CD14-positive monocyte (primary cell): ENCODE results near the gene RPE. TPM values are rescaled to one million over a fixed set of nuclear protein-coding genes. Genes with fewer than 3 reads are reported as not detected.

Experiments used
- DNase-seq, 3 donors: peaks; one replicate each; pipeline ENCODE4 v3.0.0-alpha.2; 2011 to 2022
- H2AFZ ChIP-seq: 2 replicates; pipeline ENCODE4 v1.6.0; 2012; ENCODE audit warnings: mild to moderate bottlenecking, low read depth, low read length, inconsistent platforms; ENCODE audit not compliant: insufficient read depth, poor library complexity, severe bottlenecking
- H3K27ac ChIP-seq, 2 donors: 1 replicate in 1 of 2; 2 replicates in 1 of 2; pipeline ENCODE4 v1.5.1; 2012 to 2013; ENCODE audit warnings: low read length in 2 of 2, control low read depth in 1 of 2, inconsistent platforms in 1 of 2, low read depth in 1 of 2, mild to moderate bottlenecking in 1 of 2
- H3K27me3 ChIP-seq, 2 donors: one replicate each; pipeline versions ENCODE4 v1.6.0 to v1.6.1; 2011 to 2013; ENCODE audit warnings: low read length in 2 of 2; ENCODE audit not compliant: control insufficient read depth in 2 of 2, insufficient read depth in 2 of 2
- H3K36me3 ChIP-seq, 2 donors: replicated peaks in 1 of 2; 1 replicate in 1 of 2; 2 replicates in 1 of 2; pipeline versions ENCODE4 v1.5.1 to v1.6.1; 2012 to 2013; ENCODE audit warnings: low read length in 2 of 2, control low read depth in 1 of 2, inconsistent platforms in 1 of 2, mild to moderate bottlenecking in 1 of 2; ENCODE audit not compliant: insufficient read depth in 2 of 2, control insufficient read depth in 1 of 2
- H3K4me1 ChIP-seq, 2 donors: 1 replicate in 1 of 2; 2 replicates in 1 of 2; pipeline versions ENCODE4 v1.5.1 to v1.6.1; 2012 to 2013; ENCODE audit warnings: low read length in 2 of 2, control low read depth in 1 of 2, inconsistent platforms in 1 of 2, mild to moderate bottlenecking in 1 of 2, moderate library complexity in 1 of 2; ENCODE audit not compliant: insufficient read depth in 2 of 2, control insufficient read depth in 1 of 2
- H3K4me2 ChIP-seq: replicated peaks from 2 replicates; pipeline ENCODE3; 2012; ENCODE audit warnings: low read length, moderate library complexity, mild to moderate bottlenecking; ENCODE audit not compliant: poor library complexity, severe bottlenecking; ENCODE audit errors: extremely low read depth
- H3K4me3 ChIP-seq, 3 experiments: fragments of 200-600 bp in 1 of 3; sonication (generic) in 1 of 3; replicated peaks in 1 of 3; 1 replicate in 2 of 3; 2 replicates in 1 of 3; pipeline ENCODE4 v1.5.1; 2011 to 2013; ENCODE audit warnings: low read length in 3 of 3, mild to moderate bottlenecking in 3 of 3, control low read depth in 2 of 3, low read depth in 2 of 3, inconsistent platforms in 1 of 3, moderate library complexity in 1 of 3
- H3K79me2 ChIP-seq: 2 replicates; pipeline ENCODE4 v1.6.0; 2012; ENCODE audit warnings: mild to moderate bottlenecking, control low read depth, inconsistent platforms, low read length, moderate library complexity; ENCODE audit not compliant: insufficient read depth
- H3K9ac ChIP-seq: 2 replicates; pipeline ENCODE4 v1.6.0; 2017; ENCODE audit warnings: low read length, mild to moderate bottlenecking; ENCODE audit not compliant: insufficient read depth, poor library complexity, severe bottlenecking
- H3K9me3 ChIP-seq, 2 donors: replicated peaks in 1 of 2; 1 replicate in 1 of 2; 2 replicates in 1 of 2; pipeline versions ENCODE4 v1.5.1 to v1.6.1; 2012 to 2013; ENCODE audit warnings: low read length in 2 of 2, control low read depth in 1 of 2; ENCODE audit not compliant: control insufficient read depth in 1 of 2, insufficient read depth in 1 of 2
- H4K20me1 ChIP-seq: 2 replicates; pipeline ENCODE4 v1.6.0; 2012; ENCODE audit warnings: mild to moderate bottlenecking, low read length, control low read depth, moderate library complexity; ENCODE audit not compliant: insufficient read depth
- H3K27ac Mint-ChIP-seq, 7 donors: one replicate each; pipeline ENCODE4 v1.8.0; 2020; ENCODE audit warnings: mild to moderate bottlenecking in 7 of 7, mixed read lengths in 7 of 7, moderate library complexity in 6 of 7, inconsistent platforms in 2 of 7
- H3K27me3 Mint-ChIP-seq, 3 donors: one replicate each; pipeline ENCODE4 v1.8.0; 2021 to 2022; ENCODE audit warnings: low read depth in 3 of 3, mild to moderate bottlenecking in 3 of 3, mixed read lengths in 3 of 3, moderate library complexity in 3 of 3, inconsistent platforms in 1 of 3
- H3K36me3 Mint-ChIP-seq, 2 donors: one replicate each; pipeline ENCODE4 v1.8.0; 2020; ENCODE audit warnings: mixed read lengths in 2 of 2, inconsistent platforms in 1 of 2, mild to moderate bottlenecking in 1 of 2
- H3K4me1 Mint-ChIP-seq: one replicate; pipeline ENCODE4 v1.8.0; 2020; ENCODE audit warnings: mild to moderate bottlenecking, mixed read lengths
- H3K4me3 Mint-ChIP-seq, 2 donors: one replicate each; pipeline ENCODE4 v1.8.0; 2020; ENCODE audit warnings: mild to moderate bottlenecking in 2 of 2, mixed read lengths in 2 of 2, moderate library complexity in 1 of 2
- H3K9me3 Mint-ChIP-seq, 7 donors: one replicate each; pipeline ENCODE4 v1.8.0; 2020 to 2022; ENCODE audit warnings: mixed read lengths in 7 of 7, mild to moderate bottlenecking in 6 of 7, moderate library complexity in 6 of 7, inconsistent platforms in 2 of 7
- WGBS: methylation state at CpG from one replicate; pipeline ENCODE4 v1.1.5; 2013; ENCODE audit warnings: missing lambda C conversion rate; ENCODE audit not compliant: insufficient coverage; 5-methylcytosine and 5-hydroxymethylcytosine counted together
- intact Hi-C, 2 donors: fragments of 100-400 bp; cut with micrococcal nuclease; formaldehyde crosslinking; loops; one replicate each; pipeline versions ENCODE4 v1.15.0 to v1.15.1; 2023
- polyA plus RNA-seq, 3 donors: library from polyadenylated mRNA; depleted of rRNA in 1 of 3; unstranded in 2 of 3; stranded (reverse) in 1 of 3; fragments of 300-500 nt in 2 of 3; fragments of >200 nt in 1 of 3; fragmentation: Illumina TruSeq in 2 of 3; gene quantifications; 1 replicate in 2 of 3; 2 replicates in 1 of 3; pipeline ENCODE4 v1.2.3, GENCODE V29; 2012 to 2021
- TF ChIP-seq, protein P1 (sequence below): fragments of 200-600 bp; IDR thresholded peaks from one replicate; pipeline ENCODE4 v1.8.0; 2022; ENCODE audit warnings: antibody characterized with exemption, mild to moderate bottlenecking

Gene RPE
- polyA plus RNA-seq, 3 donors, result 32.3 to 38.1 (median 33.8) TPM

DNA sequence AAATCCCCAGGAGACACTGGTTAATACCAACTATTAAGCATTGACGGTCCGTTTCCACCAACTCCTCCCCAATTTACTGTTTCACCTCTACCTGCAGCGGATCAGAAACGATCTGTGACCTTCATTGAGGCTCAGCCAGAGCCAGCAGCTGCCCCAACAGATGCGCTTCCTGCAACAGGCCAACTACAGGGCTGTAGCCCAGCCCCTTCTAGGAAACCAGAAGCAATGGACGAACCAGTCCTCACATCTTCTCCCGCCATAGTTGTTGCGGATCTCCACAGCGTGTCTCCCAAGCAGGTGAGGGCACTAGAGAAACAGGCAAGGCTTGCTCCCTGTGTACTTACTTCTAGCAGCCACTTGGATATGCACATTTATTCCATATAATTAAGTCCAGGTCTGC, 8.5 kb upstream of the RPE start:
- no peaks in the 10 kb centered on the region for H3K36me3 Mint-ChIP-seq
- TF ChIP-seq, protein P1, sequence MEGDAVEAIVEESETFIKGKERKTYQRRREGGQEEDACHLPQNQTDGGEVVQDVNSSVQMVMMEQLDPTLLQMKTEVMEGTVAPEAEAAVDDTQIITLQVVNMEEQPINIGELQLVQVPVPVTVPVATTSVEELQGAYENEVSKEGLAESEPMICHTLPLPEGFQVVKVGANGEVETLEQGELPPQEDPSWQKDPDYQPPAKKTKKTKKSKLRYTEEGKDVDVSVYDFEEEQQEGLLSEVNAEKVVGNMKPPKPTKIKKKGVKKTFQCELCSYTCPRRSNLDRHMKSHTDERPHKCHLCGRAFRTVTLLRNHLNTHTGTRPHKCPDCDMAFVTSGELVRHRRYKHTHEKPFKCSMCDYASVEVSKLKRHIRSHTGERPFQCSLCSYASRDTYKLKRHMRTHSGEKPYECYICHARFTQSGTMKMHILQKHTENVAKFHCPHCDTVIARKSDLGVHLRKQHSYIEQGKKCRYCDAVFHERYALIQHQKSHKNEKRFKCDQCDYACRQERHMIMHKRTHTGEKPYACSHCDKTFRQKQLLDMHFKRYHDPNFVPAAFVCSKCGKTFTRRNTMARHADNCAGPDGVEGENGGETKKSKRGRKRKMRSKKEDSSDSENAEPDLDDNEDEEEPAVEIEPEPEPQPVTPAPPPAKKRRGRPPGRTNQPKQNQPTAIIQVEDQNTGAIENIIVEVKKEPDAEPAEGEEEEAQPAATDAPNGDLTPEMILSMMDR, result no peak
- intact Hi-C loops, result no loop called here
- H3K4me3 Mint-ChIP-seq, result no peak overlapping the region
- Histone ChIP-seq H3K4me3 (no peak overlapping the region), H3K9me3 (no peaks in the 10 kb centered on the region), H3K27me3 (no peaks in the 10 kb centered on the region), H2AFZ (no peak overlapping the region), H4K20me1 (no peaks in the 10 kb centered on the region), H3K27ac (no peak overlapping the region), H3K4me1 (no peaks in the 10 kb centered on the region), H3K79me2 (no peaks in the 10 kb centered on the region), H3K36me3 (no peaks in the 10 kb centered on the region), H3K9ac (no peak overlapping the region), H3K4me2 (no peak overlapping the region)
- no peaks in the 10 kb centered on the region for H3K27me3 Mint-ChIP-seq
- H3K27ac Mint-ChIP-seq, result no peak overlapping the region
- no peaks in the 10 kb centered on the region for H3K4me1 Mint-ChIP-seq
- no peaks in the 10 kb centered on the region for H3K9me3 Mint-ChIP-seq
- DNase-seq, result no peak
- 95% methylated on average over 9 of the region's 9 CpGs for WGBS

DNA sequence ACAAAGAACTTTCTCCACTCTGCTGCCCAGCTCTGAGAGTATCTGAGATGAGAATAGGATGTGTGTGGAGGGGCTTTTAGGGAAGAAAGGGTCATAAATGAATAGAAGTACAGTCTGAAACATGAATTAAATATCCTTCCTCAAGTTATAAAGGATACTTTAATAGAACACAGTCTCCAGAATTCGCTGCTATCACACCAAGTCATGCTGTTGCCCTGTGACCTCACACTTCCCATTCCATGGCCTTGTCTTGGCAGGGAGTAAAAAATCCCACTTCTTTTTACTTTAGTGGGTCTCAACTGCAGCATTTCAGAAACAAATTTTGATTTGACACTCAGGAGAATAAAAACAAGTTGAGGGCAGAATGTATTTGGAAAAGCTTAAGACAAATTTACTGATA, 3.8 kb upstream of the RPE start:
- H2AFZ ChIP-seq, result peak overlapping the region; percentile 4
- no peak overlapping the region for H3K27ac ChIP-seq
- H3K4me1 Mint-ChIP-seq, result peaks cover 15% of the 10 kb centered on the region
- H3K4me3 ChIP-seq, result no peak overlapping the region
- H3K9me3 ChIP-seq, result no peaks in the 10 kb centered on the region
- WGBS, result no CpG with 5 or more reads among the region's 1 CpG
- H3K9me3 Mint-ChIP-seq, result peaks cover 0 to 3% (median 0%) of the 10 kb centered on the region in 7 donors
- no peak for DNase-seq
- H3K4me1 ChIP-seq, result peaks cover 15 to 17% of the 10 kb centered on the region in 2 donors
- H4K20me1 ChIP-seq, result peaks cover under 1% of the 10 kb centered on the region
- no peak overlapping the region for H3K27ac Mint-ChIP-seq
- H3K36me3 ChIP-seq, result no peaks in the 10 kb centered on the region
- H3K27me3 ChIP-seq, result no peaks in the 10 kb centered on the region
- no peaks in the 10 kb centered on the region for H3K36me3 Mint-ChIP-seq
- peaks cover 0 to 1% (median 0%) of the 10 kb centered on the region in 3 donors for H3K27me3 Mint-ChIP-seq
- TF ChIP-seq, protein P1, result no peak
- H3K4me3 Mint-ChIP-seq, result no peak overlapping the region
- intact Hi-C loops, result no loop called here
- peaks cover 12% of the 10 kb centered on the region for H3K79me2 ChIP-seq
- no peak overlapping the region for H3K4me2 ChIP-seq
- H3K9ac ChIP-seq, result no peak overlapping the region
